Sigmoid colon (tissue), 4 donors: ENCODE results near the gene BRD9.

Source experiments
- CTCF ChIP-seq, 4 experiments: fragments of 450-650 bp in 3 of 4; fragments of 200-600 bp in 1 of 4; IDR thresholded peaks; one replicate each; pipeline ENCODE4 v1.5.1; 2016 to 2019; ENCODE audit warnings: antibody characterized with exemption in 4 of 4, mild to moderate bottlenecking in 3 of 4, moderate library complexity in 2 of 4
- POLR2A ChIP-seq, 2 donors: fragments of 450-650 bp; IDR thresholded peaks; one replicate each; pipeline ENCODE4 v1.6.1; 2016; ENCODE audit warnings: antibody characterized with exemption in 2 of 2, mild to moderate bottlenecking in 2 of 2, moderate library complexity in 2 of 2
- POLR2AphosphoS5 ChIP-seq, 4 donors: sonication (generic); formaldehyde crosslinking; IDR thresholded peaks; one replicate each; pipeline ENCODE4 v1.6.1; 2017; ENCODE audit warnings: antibody characterized with exemption in 4 of 4

- no peak for TF ChIP-seq CTCF (IDR thresholded peaks at IDR 0.05)
- TF ChIP-seq POLR2A (IDR thresholded peaks at IDR 0.05) = no peak
- TF ChIP-seq POLR2AphosphoS5 (IDR thresholded peaks at IDR 0.05) = no peak
Measured at GRCh38 chr5:852018-852417, 40.6 kb downstream of the BRD9 start.
